Osteocyte (in vitro differentiated cells): ENCODE results near the gene DISC1. TPM values are rescaled to one million over a fixed set of nuclear protein-coding genes. Genes with fewer than 3 reads are reported as not detected.
"Not testable (repeated sequence)": the region's sequence is repeated elsewhere in the genome, so short reads cannot be mapped to it uniquely, and the experiment has no call there.

Experiments
- DNase-seq: peaks from one replicate; pipeline ENCODE4 v3.0.0; 2021; ENCODE audit warnings: mixed read lengths; ENCODE audit not compliant: unreplicated experiment; ENCODE audit errors: extremely low spot score
- H3K27ac Mint-ChIP-seq: one replicate; pipeline ENCODE4 v1.8.0; 2021; ENCODE audit warnings: mild to moderate bottlenecking, mixed read lengths; ENCODE audit not compliant: unreplicated experiment
- H3K27me3 Mint-ChIP-seq: one replicate; pipeline ENCODE4 v1.8.0; 2021; ENCODE audit warnings: mixed read lengths; ENCODE audit not compliant: unreplicated experiment
- H3K36me3 Mint-ChIP-seq: one replicate; pipeline ENCODE4 v1.8.0; 2021; ENCODE audit warnings: mixed read lengths; ENCODE audit not compliant: unreplicated experiment
- H3K4me1 Mint-ChIP-seq: one replicate; pipeline ENCODE4 v1.8.0; 2021; ENCODE audit warnings: mixed read lengths; ENCODE audit not compliant: unreplicated experiment
- H3K4me3 Mint-ChIP-seq: one replicate; pipeline ENCODE4 v1.8.0; 2021; ENCODE audit warnings: mild to moderate bottlenecking, moderate library complexity, mixed read lengths; ENCODE audit not compliant: unreplicated experiment
- H3K9me3 Mint-ChIP-seq: one replicate; pipeline ENCODE4 v1.8.0; 2021; ENCODE audit warnings: mixed read lengths; ENCODE audit not compliant: unreplicated experiment
- CTCF ChIP-seq: fragments of 200-600 bp; sonication (generic); IDR thresholded peaks from 2 replicates; pipeline ENCODE4 v1.5.0; 2021; ENCODE audit warnings: antibody characterized with exemption, mild to moderate bottlenecking, moderate library complexity
- total RNA-seq: library from RNA; stranded (reverse); gene quantifications from 2 replicates; pipeline ENCODE4 v1.2.1, GENCODE V29; 2021

Gene DISC1
- total RNA-seq, 1 donor from 2014 or later: 15.6 TPM

DNA sequence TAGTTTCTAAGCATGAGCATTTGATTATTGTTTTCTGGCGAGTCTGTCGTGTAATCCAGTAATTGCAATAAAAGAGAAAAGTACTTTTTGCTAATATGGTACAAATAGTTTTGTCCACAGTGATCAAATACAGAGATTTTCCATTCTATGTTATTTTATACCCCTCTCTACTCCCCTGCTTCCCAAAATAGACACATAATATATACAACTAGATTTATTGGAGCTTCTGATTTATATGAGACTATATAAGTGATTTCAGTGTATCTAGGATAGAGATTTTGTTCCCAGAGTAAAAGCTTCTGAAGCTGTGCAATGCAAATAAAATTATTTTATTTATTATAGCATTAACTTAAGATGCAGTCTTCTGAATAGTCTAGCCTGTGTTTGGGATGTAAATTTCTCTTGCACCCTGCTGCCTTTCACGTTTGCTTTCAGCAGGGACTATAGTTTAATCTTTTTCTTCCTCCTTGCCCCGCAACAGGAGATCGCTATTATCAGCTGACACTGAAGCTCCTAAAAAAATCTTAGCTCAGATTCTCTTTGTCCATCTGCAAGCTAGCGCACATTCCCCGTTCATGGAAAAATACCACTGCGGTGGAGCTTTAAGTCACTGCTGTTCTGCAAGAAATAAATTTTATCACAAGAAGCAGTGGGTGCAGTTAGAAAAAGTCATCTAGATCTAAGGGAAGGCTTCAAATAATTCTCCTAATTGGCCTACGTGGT, 273.3 kb downstream of the DISC1 start:
- peaks cover 10% of the 10 kb centered on the region for H3K4me1 Mint-ChIP-seq
- no peak for DNase-seq

DNA sequence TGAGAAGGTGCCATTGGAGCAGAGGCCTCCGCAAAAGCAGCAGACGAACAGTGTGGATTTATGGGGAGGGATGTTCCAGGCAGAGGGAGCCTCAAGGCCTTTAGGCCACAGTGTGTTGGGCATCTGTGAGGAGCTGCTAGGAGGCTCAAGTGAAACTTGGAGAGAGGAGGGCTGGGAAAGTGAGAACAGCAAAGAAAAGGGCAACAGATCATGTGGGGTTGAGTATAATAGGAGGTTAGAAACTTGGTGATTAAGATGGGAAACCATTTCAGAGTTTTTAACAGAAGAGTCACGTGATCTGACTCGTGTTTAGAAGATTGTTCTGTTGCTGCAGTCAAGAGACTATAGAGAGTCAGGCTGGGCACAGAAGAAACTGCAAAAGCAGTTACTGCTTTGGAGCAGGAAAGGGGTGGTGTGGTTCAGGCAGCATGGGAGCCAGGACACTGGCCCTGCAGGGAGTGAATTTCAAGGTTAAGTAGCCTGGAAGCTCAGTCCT, 277.0 kb downstream of the DISC1 start:
- no peak overlapping the region for H3K4me3 Mint-ChIP-seq
- peaks cover 7% of the 10 kb centered on the region for H3K4me1 Mint-ChIP-seq
- no peaks in the 10 kb centered on the region for H3K27me3 Mint-ChIP-seq
- no peak for TF ChIP-seq CTCF
- DNase-seq: no peak
- H3K27ac Mint-ChIP-seq: no peak overlapping the region
- peaks cover 11% of the 10 kb centered on the region for H3K9me3 Mint-ChIP-seq
- peaks cover 3% of the 10 kb centered on the region for H3K36me3 Mint-ChIP-seq

More for the DNA sequence above, 273.3 kb downstream of the DISC1 start:
- H3K4me3 Mint-ChIP-seq: no peak overlapping the region
- no peak for TF ChIP-seq CTCF
- no peak overlapping the region for H3K27ac Mint-ChIP-seq
- peaks cover 10% of the 10 kb centered on the region for H3K9me3 Mint-ChIP-seq
- H3K27me3 Mint-ChIP-seq: no peaks in the 10 kb centered on the region
- H3K36me3 Mint-ChIP-seq: peaks cover 3% of the 10 kb centered on the region

GRCh38 chr1:231907310-231907709, 280.7 kb downstream of the DISC1 start:
- DNase-seq, H3K4me1 Mint-ChIP-seq, H3K27ac Mint-ChIP-seq, H3K36me3 Mint-ChIP-seq, H3K4me3 Mint-ChIP-seq, H3K27me3 Mint-ChIP-seq: not testable (repeated sequence)
- peaks cover 28% of the 10 kb centered on the region for H3K9me3 Mint-ChIP-seq

DNA sequence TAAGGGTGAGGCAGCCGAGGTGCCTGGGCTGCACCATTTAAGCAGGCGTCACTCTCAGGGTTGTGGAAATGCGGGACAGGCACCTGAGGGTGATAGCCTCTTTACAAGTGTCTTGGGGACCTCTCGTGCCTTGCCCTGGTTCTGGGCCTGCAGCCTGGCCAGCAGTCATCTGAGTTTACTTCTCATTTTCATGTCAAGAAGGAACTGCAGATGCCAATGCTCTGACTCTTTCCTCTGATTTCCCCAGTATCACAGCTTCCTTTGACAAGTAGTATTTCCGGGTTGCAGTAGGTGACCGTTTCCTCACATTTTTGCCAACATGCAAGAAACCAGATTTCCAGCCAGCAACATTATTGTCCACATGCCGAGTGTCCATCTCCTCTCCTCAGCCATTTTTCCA, 286.9 kb downstream of the DISC1 start:
- Mint-ChIP-seq H3K4me1 (peaks cover 5% of the 10 kb centered on the region), H3K27me3 (no peaks in the 10 kb centered on the region), H3K36me3 (no peaks in the 10 kb centered on the region), H3K9me3 (peaks cover 17% of the 10 kb centered on the region), H3K27ac (no peak overlapping the region), H3K4me3 (no peak overlapping the region)
- no peak for DNase-seq
- TF ChIP-seq CTCF: no peak

DNA sequence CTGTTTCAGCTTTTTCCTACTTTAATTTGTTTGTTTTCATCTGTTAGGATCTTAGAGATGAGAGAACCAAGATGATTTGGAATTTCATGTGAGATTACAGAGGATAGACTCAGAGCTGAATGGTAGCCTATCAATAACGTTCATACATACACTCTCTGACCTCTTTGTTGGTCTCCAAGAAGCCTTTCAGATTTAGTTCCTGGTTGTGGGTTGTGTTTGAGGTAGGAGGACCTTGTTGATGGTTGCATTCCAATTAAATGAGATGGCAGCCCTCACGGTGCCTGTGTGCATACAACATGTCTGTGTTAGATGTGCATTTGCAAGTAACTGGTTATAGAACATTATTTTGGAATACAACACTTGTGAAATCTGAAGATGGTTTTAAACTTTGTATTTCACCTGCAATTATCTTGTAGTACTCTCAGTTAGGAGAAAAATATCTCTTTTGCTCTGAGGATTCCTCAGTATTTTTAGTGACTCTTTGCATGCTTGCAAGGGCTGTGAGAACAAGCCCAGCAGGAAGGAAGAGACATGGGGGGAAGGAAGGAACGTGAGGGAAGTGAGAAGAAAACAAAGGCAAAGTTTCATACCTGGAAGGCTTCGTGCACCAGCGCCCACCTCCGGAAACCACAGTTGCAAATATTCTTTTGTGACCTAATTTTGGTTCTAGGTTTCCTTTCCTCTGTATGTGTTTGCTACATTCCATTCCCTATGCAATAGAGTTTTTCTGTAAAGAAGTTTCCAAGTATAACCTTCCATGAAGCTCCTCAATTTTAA, 291.8 kb downstream of the DISC1 start:
- DNase-seq: no peak
- H3K27ac Mint-ChIP-seq: no peak overlapping the region
- H3K4me1 Mint-ChIP-seq: peaks cover 30% of the 10 kb centered on the region
- H3K36me3 Mint-ChIP-seq: no peaks in the 10 kb centered on the region
- no peaks in the 10 kb centered on the region for H3K27me3 Mint-ChIP-seq
- H3K9me3 Mint-ChIP-seq: no peaks in the 10 kb centered on the region
- H3K4me3 Mint-ChIP-seq: no peak overlapping the region
- TF ChIP-seq CTCF: no peak
